Measurements from ENCODE around the gene DCTN2. TPM values are rescaled to one million over a fixed set of nuclear protein-coding genes. Genes with fewer than 3 reads are reported as not detected.

DCTN2 gene
- polyA plus RNA-seq, 1 donor (not counting 4 experiments of a cell fraction or from before 2014, with no cell fraction given) = 132 TPM

DNA sequence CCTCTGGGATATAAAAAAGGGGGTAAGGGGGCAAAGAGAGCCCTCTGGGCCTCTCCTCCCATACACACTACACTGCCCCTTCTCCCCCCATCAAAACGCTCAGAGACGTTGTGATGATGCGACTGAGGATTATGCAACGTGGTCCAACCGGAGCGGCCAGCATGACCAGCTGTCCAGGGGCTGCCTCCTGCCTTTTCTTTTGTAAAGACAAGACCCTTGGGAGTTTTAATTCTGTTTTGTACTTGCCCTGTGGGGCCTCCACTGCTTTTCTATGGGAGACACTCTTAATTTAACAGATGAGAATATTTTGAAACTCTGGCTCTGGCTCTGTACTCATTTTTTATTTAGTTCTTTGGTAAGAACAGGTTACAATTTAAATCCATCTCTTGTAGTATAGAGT lies 17.2 kb downstream of the DCTN2 start:
- Histone ChIP-seq H3K9ac (ENCODE audit: control insufficient read depth, extremely low read depth, insufficient read depth, low read length) (no peak overlapping the region), H3K4me3 (ENCODE audit: control insufficient read depth in 2 of 3, extremely low read depth in 1 of 3, insufficient read depth in 2 of 3, low read depth in 1 of 3, low read length in 3 of 3) (no peak overlapping the region), H3K4me2 (ENCODE audit: control insufficient read depth, extremely low read depth, insufficient read depth, low read depth, low read length) (no peak overlapping the region), H3K27me3 (ENCODE audit: control insufficient read depth, extremely low read depth, insufficient read depth, low read length) (no peaks in the 10 kb centered on the region), H3K79me2 (ENCODE audit: control insufficient read depth, insufficient read depth, low read length) (peaks cover 6% of the 10 kb centered on the region), H3K27ac (ENCODE audit: control insufficient read depth, insufficient read depth, low read length) (no peak overlapping the region), H3K9me1 (ENCODE audit: control insufficient read depth, extremely low read depth, insufficient read depth, low read length) (no peaks in the 10 kb centered on the region), H3K4me1 (ENCODE audit: control insufficient read depth, extremely low read depth, insufficient read depth, low read length) (peaks cover 1% of the 10 kb centered on the region), H3K36me3 (ENCODE audit: control insufficient read depth in 2 of 2, extremely low read depth in 1 of 2, insufficient read depth in 2 of 2, low read length in 2 of 2) (peaks cover 48 to 50% of the 10 kb centered on the region in 2 experiments), H3K9me3 (ENCODE audit: control insufficient read depth, low read depth, low read length) (no peaks in the 10 kb centered on the region), H4K20me1 (ENCODE audit: control insufficient read depth, extremely low read depth, insufficient read depth, low read length) (no peaks in the 10 kb centered on the region), H2AFZ (ENCODE audit: control insufficient read depth, low read length) (no peak overlapping the region)
- TF ChIP-seq EZH2 (IDR thresholded peaks at IDR 0.05; ENCODE audit: low read length) = no peak
- TF ChIP-seq, protein P1, sequence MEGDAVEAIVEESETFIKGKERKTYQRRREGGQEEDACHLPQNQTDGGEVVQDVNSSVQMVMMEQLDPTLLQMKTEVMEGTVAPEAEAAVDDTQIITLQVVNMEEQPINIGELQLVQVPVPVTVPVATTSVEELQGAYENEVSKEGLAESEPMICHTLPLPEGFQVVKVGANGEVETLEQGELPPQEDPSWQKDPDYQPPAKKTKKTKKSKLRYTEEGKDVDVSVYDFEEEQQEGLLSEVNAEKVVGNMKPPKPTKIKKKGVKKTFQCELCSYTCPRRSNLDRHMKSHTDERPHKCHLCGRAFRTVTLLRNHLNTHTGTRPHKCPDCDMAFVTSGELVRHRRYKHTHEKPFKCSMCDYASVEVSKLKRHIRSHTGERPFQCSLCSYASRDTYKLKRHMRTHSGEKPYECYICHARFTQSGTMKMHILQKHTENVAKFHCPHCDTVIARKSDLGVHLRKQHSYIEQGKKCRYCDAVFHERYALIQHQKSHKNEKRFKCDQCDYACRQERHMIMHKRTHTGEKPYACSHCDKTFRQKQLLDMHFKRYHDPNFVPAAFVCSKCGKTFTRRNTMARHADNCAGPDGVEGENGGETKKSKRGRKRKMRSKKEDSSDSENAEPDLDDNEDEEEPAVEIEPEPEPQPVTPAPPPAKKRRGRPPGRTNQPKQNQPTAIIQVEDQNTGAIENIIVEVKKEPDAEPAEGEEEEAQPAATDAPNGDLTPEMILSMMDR (optimal IDR thresholded peaks at IDR 0.05 in 1 of 3, IDR thresholded peaks at IDR 0.05 in 1 of 3, conservative IDR thresholded peaks at IDR 0.05 in 1 of 3; ENCODE audit: extremely low read depth in 1 of 3, insufficient read depth in 2 of 3, low read length in 3 of 3) = no peak
- FAIRE-seq = no peak
- DNase-seq (ENCODE audit: low read depth, low spot score) = no peak
- dilution Hi-C loops (cut with MboI; ENCODE audit: extremely low pct_ligation_motif_present, low sequenced_read_pairs) = no loop called here

DNA sequence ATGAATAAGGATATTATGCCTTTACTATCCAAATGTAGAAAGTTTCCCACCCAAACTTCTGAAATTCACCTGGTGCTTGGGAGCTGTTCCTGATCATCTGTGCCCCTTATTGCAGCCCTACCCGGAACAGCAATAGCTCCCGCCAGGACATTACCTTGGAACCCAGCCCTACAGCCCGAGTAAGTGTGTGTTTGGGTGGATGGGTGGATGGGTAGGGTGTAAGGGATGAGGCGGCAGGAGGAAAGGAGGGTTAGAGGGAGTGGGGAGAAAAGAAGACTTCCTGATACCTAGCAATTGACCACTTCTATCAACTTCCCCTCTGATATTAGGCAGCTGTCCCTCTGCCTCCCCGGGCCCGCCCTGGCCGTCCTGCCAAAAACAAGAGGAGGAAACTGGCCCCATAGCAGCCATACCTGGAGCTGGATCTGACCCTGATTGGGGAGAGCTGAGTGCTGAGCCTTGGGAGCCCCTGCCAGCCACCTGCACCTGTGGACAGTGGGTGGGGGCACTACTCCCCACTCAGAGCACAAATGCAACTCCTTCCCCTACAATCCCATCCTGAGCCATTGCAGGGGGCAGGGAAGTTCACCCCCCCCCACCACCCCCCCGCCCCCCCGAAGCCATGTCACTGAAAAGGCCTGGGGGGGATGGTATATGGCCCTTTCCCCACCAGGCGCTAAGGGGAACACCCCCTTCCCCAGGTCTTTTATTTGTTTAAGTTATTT lies 18.0 kb downstream of the DCTN2 start:
- no peak for FAIRE-seq
- Histone ChIP-seq H4K20me1 (ENCODE audit: control insufficient read depth, extremely low read depth, insufficient read depth, low read length) (peaks cover 5% of the 10 kb centered on the region), H3K36me3 (ENCODE audit: control insufficient read depth in 2 of 2, extremely low read depth in 1 of 2, insufficient read depth in 2 of 2, low read length in 2 of 2) (peaks cover 52 to 54% of the 10 kb centered on the region in 2 experiments), H2AFZ (ENCODE audit: control insufficient read depth, low read length) (no peak overlapping the region), H3K27ac (ENCODE audit: control insufficient read depth, insufficient read depth, low read length) (no peak overlapping the region), H3K9me1 (ENCODE audit: control insufficient read depth, extremely low read depth, insufficient read depth, low read length) (peaks cover 2% of the 10 kb centered on the region), H3K27me3 (ENCODE audit: control insufficient read depth, extremely low read depth, insufficient read depth, low read length) (no peaks in the 10 kb centered on the region), H3K4me3 (ENCODE audit: control insufficient read depth in 2 of 3, extremely low read depth in 1 of 3, insufficient read depth in 2 of 3, low read depth in 1 of 3, low read length in 3 of 3) (no peak overlapping the region), H3K4me1 (ENCODE audit: control insufficient read depth, extremely low read depth, insufficient read depth, low read length) (peaks cover 10% of the 10 kb centered on the region), H3K9me3 (ENCODE audit: control insufficient read depth, low read depth, low read length) (no peaks in the 10 kb centered on the region), H3K4me2 (ENCODE audit: control insufficient read depth, extremely low read depth, insufficient read depth, low read depth, low read length) (no peak overlapping the region), H3K9ac (ENCODE audit: control insufficient read depth, extremely low read depth, insufficient read depth, low read length) (no peak overlapping the region), H3K79me2 (ENCODE audit: control insufficient read depth, insufficient read depth, low read length) (peaks cover 14% of the 10 kb centered on the region)
- no peak for TF ChIP-seq EZH2 (IDR thresholded peaks at IDR 0.05; ENCODE audit: low read length)
- TF ChIP-seq, protein P1 (optimal IDR thresholded peaks at IDR 0.05 in 1 of 3, IDR thresholded peaks at IDR 0.05 in 1 of 3, conservative IDR thresholded peaks at IDR 0.05 in 1 of 3; ENCODE audit: extremely low read depth in 1 of 3, insufficient read depth in 2 of 3, low read length in 3 of 3) = no peak
- dilution Hi-C loops (cut with MboI; ENCODE audit: extremely low pct_ligation_motif_present, low sequenced_read_pairs) = no loop called here
- no peak for DNase-seq (ENCODE audit: low read depth, low spot score)
